Right kidney (tissue), 1 donor: ENCODE results near the gene CBL.

Experiments
- DNase-seq: peaks from one replicate; pipeline ENCODE4 v3.0.0-alpha.2; 2016

Gene CBL

GRCh38 chr11:119335091-119335654, 129.0 kb downstream of the CBL start:
- no peak for DNase-seq

- DNase-seq: no peak
Measured at GRCh38 chr11:119335655-119336543, 129.8 kb downstream of the CBL start.

GRCh38 chr11:119336744-119337469, 130.8 kb downstream of the CBL start:
- DNase-seq: no peak

- no peak for DNase-seq
Measured at GRCh38 chr11:119337581-119338317, 131.6 kb downstream of the CBL start.

- DNase-seq: peak; percentile 73
Measured at GRCh38 chr11:119338318-119338890, 132.3 kb downstream of the CBL start.

GRCh38 chr11:119338965-119339588, 132.9 kb downstream of the CBL start:
- DNase-seq: no peak

- peak; percentile 90 for DNase-seq
Measured at GRCh38 chr11:119339589-119340334, 133.6 kb downstream of the CBL start.

GRCh38 chr11:119340335-119341221, 134.4 kb downstream of the CBL start, which contains the start of gene C1QTNF5:
C1QTNF5 (minus strand) TSS chr11:119340883; CDS start chr11:119340397, 486 bp downstream.
- DNase-seq: peak; percentile 60

- no peak for DNase-seq
Measured at GRCh38 chr11:119341222-119342022, 135.3 kb downstream of the CBL start.

- DNase-seq: no peak
Measured at GRCh38 chr11:119342023-119342300, 135.8 kb downstream of the CBL start.

- DNase-seq: no peak
Measured at GRCh38 chr11:119342362-119343130, 136.4 kb downstream of the CBL start.

- DNase-seq: no peak
Measured at GRCh38 chr11:119343726-119344125, 137.6 kb downstream of the CBL start.

- no peak for DNase-seq
Measured at GRCh38 chr11:119344291-119345010, 138.3 kb downstream of the CBL start.

GRCh38 chr11:119345685-119346084, 139.5 kb downstream of the CBL start:
- no peak for DNase-seq

- DNase-seq: no peak
Measured at GRCh38 chr11:119346605-119347004, 140.5 kb downstream of the CBL start, which contains the start of gene MFRP. MFRP (minus strand) TSS chr11:119346705; CDS start chr11:119346513, 192 bp downstream.

- no peak for DNase-seq
Measured at GRCh38 chr11:119347242-119347641, 141.1 kb downstream of the CBL start.

- no peak for DNase-seq
Measured at GRCh38 chr11:119347940-119348605, 141.9 kb downstream of the CBL start.
